Measurements from ENCODE around the gene IFITM5. TPM values are rescaled to one million over a fixed set of nuclear protein-coding genes. Genes with fewer than 3 reads are reported as not detected.

IFITM5 gene
- total and polyA plus RNA-seq, 2 donors (not counting 1 experiment from before 2014, with no cell fraction given), result not detected

DNA sequence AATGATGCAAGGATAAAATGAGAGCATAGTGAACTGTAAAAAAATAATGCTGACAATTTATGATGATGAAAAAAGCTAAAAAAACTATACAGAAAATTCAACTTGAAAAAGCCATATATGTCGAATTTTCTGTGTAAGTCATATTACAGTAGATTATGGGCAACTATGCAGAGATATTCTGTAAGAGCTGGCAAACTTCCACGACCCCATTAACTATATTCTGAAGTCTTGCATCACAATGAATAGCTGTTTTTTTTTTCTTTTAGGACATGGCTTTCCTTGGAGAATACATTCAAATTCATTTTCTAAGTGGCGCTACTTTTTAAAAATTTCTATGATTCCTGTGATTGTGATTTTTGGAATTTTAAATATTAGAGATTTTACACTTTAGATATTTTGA lies 44.1 kb downstream of the IFITM5 start:
- Histone ChIP-seq H4K20me1 (ENCODE audit: control insufficient read depth, insufficient read depth, low read length, poor library complexity, severe bottlenecking) (no peaks in the 10 kb centered on the region), H3K4me1 (ENCODE audit: control insufficient read depth in 2 of 2, insufficient read depth in 2 of 2, low read length in 2 of 2) (peaks cover 17 to 27% of the 10 kb centered on the region in 2 donors), H3K4me3 (ENCODE audit: control extremely low read depth in 1 of 5, extremely low read depth in 1 of 5, insufficient read depth in 1 of 5, low read depth in 2 of 5, low read length in 4 of 5) (no peak overlapping the region), H2AFZ (ENCODE audit: insufficient read depth, low read depth, low read length, poor library complexity, severe bottlenecking) (no peak overlapping the region), H3K36me3 (replicated peaks in 1 of 2; ENCODE audit: control extremely low read depth in 1 of 2, control insufficient read depth in 1 of 2, extremely low read depth in 1 of 2, insufficient read depth in 2 of 2, low read length in 1 of 2) (peaks cover 0 to 32% of the 10 kb centered on the region in 2 experiments), H3K27ac (ENCODE audit: low read length in 2 of 2) (no peak overlapping the region), H3K9ac (ENCODE audit: low read length) (no peak overlapping the region), H3K4me2 (replicated peaks; ENCODE audit: low read depth, low read length, poor library complexity, severe bottlenecking) (no peak overlapping the region), H3K9me3 (ENCODE audit: control extremely low read depth in 1 of 3, control insufficient read depth in 2 of 3, insufficient read depth in 1 of 3, low read length in 2 of 3) (no peaks in the 10 kb centered on the region), H3K79me2 (ENCODE audit: control insufficient read depth, insufficient read depth, low read length) (no peaks in the 10 kb centered on the region), H3K27me3 (replicated peaks in 1 of 4; ENCODE audit: control extremely low read depth in 1 of 4, control insufficient read depth in 3 of 4, insufficient read depth in 4 of 4, low read length in 3 of 4) (no peaks in the 10 kb centered on the region)
- TF ChIP-seq EZH2 (IDR thresholded peaks at IDR 0.05; ENCODE audit: borderline replicate concordance, insufficient read depth, low read depth, low read length, poor library complexity, severe bottlenecking), result no peak
- TF ChIP-seq, protein P1, sequence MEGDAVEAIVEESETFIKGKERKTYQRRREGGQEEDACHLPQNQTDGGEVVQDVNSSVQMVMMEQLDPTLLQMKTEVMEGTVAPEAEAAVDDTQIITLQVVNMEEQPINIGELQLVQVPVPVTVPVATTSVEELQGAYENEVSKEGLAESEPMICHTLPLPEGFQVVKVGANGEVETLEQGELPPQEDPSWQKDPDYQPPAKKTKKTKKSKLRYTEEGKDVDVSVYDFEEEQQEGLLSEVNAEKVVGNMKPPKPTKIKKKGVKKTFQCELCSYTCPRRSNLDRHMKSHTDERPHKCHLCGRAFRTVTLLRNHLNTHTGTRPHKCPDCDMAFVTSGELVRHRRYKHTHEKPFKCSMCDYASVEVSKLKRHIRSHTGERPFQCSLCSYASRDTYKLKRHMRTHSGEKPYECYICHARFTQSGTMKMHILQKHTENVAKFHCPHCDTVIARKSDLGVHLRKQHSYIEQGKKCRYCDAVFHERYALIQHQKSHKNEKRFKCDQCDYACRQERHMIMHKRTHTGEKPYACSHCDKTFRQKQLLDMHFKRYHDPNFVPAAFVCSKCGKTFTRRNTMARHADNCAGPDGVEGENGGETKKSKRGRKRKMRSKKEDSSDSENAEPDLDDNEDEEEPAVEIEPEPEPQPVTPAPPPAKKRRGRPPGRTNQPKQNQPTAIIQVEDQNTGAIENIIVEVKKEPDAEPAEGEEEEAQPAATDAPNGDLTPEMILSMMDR (IDR thresholded peaks at IDR 0.05), result no peak
- POLR2A ChIA-PET, result interaction anchor here (1.6 kb wide), 1 partner anchor 99 kb away, joined by 3 read pairs; no protein-coding TSS in a partner anchor
- no peak for ATAC-seq (ENCODE audit: low read depth)
- Mint-ChIP-seq H3K27me3 (no peaks in the 10 kb centered on the region), H3K4me3 (no peak overlapping the region), H3K9me3 (ENCODE audit: insufficient read depth) (no peaks in the 10 kb centered on the region), H3K4me1 (peaks cover 31% of the 10 kb centered on the region), H3K27ac (no peak overlapping the region)
- no peak for DNase-seq
- intact Hi-C loops (cut with micrococcal nuclease), result no loop called here
- CTCF ChIA-PET, result interaction anchor here (1.1 to 2.1 kb wide), 3 partner anchors 14 to 57 kb away, joined by 3 to 4 read pairs (median 3); no protein-coding TSS in a partner anchor
- WGBS (ENCODE audit: insufficient coverage), result no CpG with 5 or more reads among the region's 3 CpGs

DNA sequence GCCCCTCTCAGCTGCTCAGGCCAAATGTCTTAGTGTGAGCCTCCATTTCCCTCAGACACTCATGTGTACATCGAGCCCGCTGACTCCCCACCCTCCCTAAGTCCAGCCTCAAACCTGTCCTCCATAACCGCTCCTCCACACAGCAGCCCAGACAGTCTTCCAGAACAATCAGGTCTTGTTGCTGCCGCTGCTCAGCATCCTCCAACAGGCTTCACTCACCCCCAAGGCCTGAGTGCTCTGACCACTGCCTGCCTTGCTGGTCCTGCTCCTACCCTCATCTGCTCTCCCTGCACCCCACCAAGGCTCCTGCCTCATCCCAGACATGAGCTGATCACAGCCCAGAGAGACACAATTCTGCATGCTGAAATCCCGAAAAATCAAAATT lies 45.4 kb downstream of the IFITM5 start:
- ChIA-PET CTCF (interaction anchor here (2.1 to 6.2 kb wide), 2 partner anchors 15 to 100 kb away, joined by 4 to 82 read pairs; no protein-coding TSS in a partner anchor), POLR2A (interaction anchor here (1.6 kb wide), 1 partner anchor 100 kb away, joined by 3 read pairs; no protein-coding TSS in a partner anchor)
- Histone ChIP-seq H3K4me2 (replicated peaks; ENCODE audit: low read depth, low read length, poor library complexity, severe bottlenecking) (no peak overlapping the region), H3K27me3 (replicated peaks in 1 of 4; ENCODE audit: control extremely low read depth in 1 of 4, control insufficient read depth in 3 of 4, insufficient read depth in 4 of 4, low read length in 3 of 4) (no peaks in the 10 kb centered on the region), H3K4me1 (ENCODE audit: control insufficient read depth in 2 of 2, insufficient read depth in 2 of 2, low read length in 2 of 2) (peaks cover 17 to 24% of the 10 kb centered on the region in 2 donors), H4K20me1 (ENCODE audit: control insufficient read depth, insufficient read depth, low read length, poor library complexity, severe bottlenecking) (no peaks in the 10 kb centered on the region), H3K9me3 (ENCODE audit: control extremely low read depth in 1 of 3, control insufficient read depth in 2 of 3, insufficient read depth in 1 of 3, low read length in 2 of 3) (no peaks in the 10 kb centered on the region), H3K79me2 (ENCODE audit: control insufficient read depth, insufficient read depth, low read length) (peaks cover 3% of the 10 kb centered on the region), H2AFZ (ENCODE audit: insufficient read depth, low read depth, low read length, poor library complexity, severe bottlenecking) (no peak overlapping the region), H3K9ac (ENCODE audit: low read length) (no peak overlapping the region), H3K36me3 (replicated peaks in 1 of 2; ENCODE audit: control extremely low read depth in 1 of 2, control insufficient read depth in 1 of 2, extremely low read depth in 1 of 2, insufficient read depth in 2 of 2, low read length in 1 of 2) (peaks cover 0 to 44% of the 10 kb centered on the region in 2 experiments), H3K27ac (ENCODE audit: low read length in 2 of 2) (no peak overlapping the region), H3K4me3 (ENCODE audit: control extremely low read depth in 1 of 5, extremely low read depth in 1 of 5, insufficient read depth in 1 of 5, low read depth in 2 of 5, low read length in 4 of 5) (no peak overlapping the region)
- DNase-seq, result no peak
- peaks cover 25% of the 10 kb centered on the region for H3K4me1 Mint-ChIP-seq
- TF ChIP-seq, protein P1 (IDR thresholded peaks at IDR 0.05), result no peak
- TF ChIP-seq EZH2 (IDR thresholded peaks at IDR 0.05; ENCODE audit: borderline replicate concordance, insufficient read depth, low read depth, low read length, poor library complexity, severe bottlenecking), result no peak
- H3K27me3 Mint-ChIP-seq, result no peaks in the 10 kb centered on the region
- H3K4me3 Mint-ChIP-seq, result no peak overlapping the region
- ATAC-seq (ENCODE audit: low read depth), result no peak
- intact Hi-C loops (cut with micrococcal nuclease), result no loop called here
- no peaks in the 10 kb centered on the region for H3K9me3 Mint-ChIP-seq (ENCODE audit: insufficient read depth)
- WGBS (ENCODE audit: insufficient coverage), result 98% methylated on average over 4 of the region's 5 CpGs
- no peak overlapping the region for H3K27ac Mint-ChIP-seq
